GM21367 (cell line): Measurements from ENCODE around the gene TADA3.

Experiments
- ATAC-seq: cut with Tn5 transposase; IDR thresholded peaks from one replicate; pipeline ENCODE4 v1.9.1; 2021; ENCODE audit not compliant: unreplicated experiment

Gene TADA3

GRCh38 chr3:9730657-9731205, 61.5 kb downstream of the TADA3 start:
- ATAC-seq = peak; percentile 38
